Epithelial cell of prostate (primary cell): ENCODE data around the gene CROCC2.

ENCODE experiments used
- DNase-seq: peaks from one replicate; pipeline ENCODE4 v3.0.0-alpha.2; 2011; ENCODE audit warnings: low read depth, low spot score
- H3K27ac ChIP-seq: fragments of 450-650 bp; 2 replicates; pipeline ENCODE4 v1.5.1; 2017; ENCODE audit warnings: mild to moderate bottlenecking

Gene CROCC2

GRCh38 chr2:240875228-240876034, 30.7 kb upstream of the CROCC2 start:
- H3K27ac ChIP-seq = no peak overlapping the region
- DNase-seq = no peak

GRCh38 chr2:240876035-240876474, 30.1 kb upstream of the CROCC2 start:
- H3K27ac ChIP-seq = no peak overlapping the region
- no peak for DNase-seq

GRCh38 chr2:240876475-240877251, 29.5 kb upstream of the CROCC2 start:
- H3K27ac ChIP-seq = no peak overlapping the region
- no peak for DNase-seq

GRCh38 chr2:240877460-240878340, 28.4 kb upstream of the CROCC2 start:
- DNase-seq = no peak
- no peak overlapping the region for H3K27ac ChIP-seq

GRCh38 chr2:240878341-240878936, 27.7 kb upstream of the CROCC2 start:
- no peak overlapping the region for H3K27ac ChIP-seq
- no peak for DNase-seq

GRCh38 chr2:240879105-240879504, 27.0 kb upstream of the CROCC2 start:
- no peak for DNase-seq
- H3K27ac ChIP-seq = no peak overlapping the region

GRCh38 chr2:240881913-240882312, 24.2 kb upstream of the CROCC2 start:
- DNase-seq = no peak
- H3K27ac ChIP-seq = no peak overlapping the region

- H3K27ac ChIP-seq = no peak overlapping the region
- no peak for DNase-seq
Observed at GRCh38 chr2:240884221-240884620, 21.9 kb upstream of the CROCC2 start.

GRCh38 chr2:240884745-240885144, 21.4 kb upstream of the CROCC2 start:
- no peak for DNase-seq
- no peak overlapping the region for H3K27ac ChIP-seq

- no peak overlapping the region for H3K27ac ChIP-seq
- no peak for DNase-seq
Observed at GRCh38 chr2:240885566-240885965, 20.6 kb upstream of the CROCC2 start.

- H3K27ac ChIP-seq = no peak overlapping the region
- DNase-seq = no peak
Observed at GRCh38 chr2:240886023-240886565, 20.0 kb upstream of the CROCC2 start.

- no peak for DNase-seq
Observed at GRCh38 chr2:240886678-240887609, 19.2 kb upstream of the CROCC2 start.

GRCh38 chr2:240887631-240888030, 18.5 kb upstream of the CROCC2 start:
- no peak for DNase-seq
- no peak overlapping the region for H3K27ac ChIP-seq

More at GRCh38 chr2:240886678-240887609, 19.2 kb upstream of the CROCC2 start:
- H3K27ac ChIP-seq = no peak overlapping the region

GRCh38 chr2:240888130-240888889, 17.8 kb upstream of the CROCC2 start:
- no peak for DNase-seq
- no peak overlapping the region for H3K27ac ChIP-seq

- H3K27ac ChIP-seq = no peak overlapping the region
- no peak for DNase-seq
Observed at GRCh38 chr2:240888890-240889573, 17.1 kb upstream of the CROCC2 start.

- no peak for DNase-seq
- no peak overlapping the region for H3K27ac ChIP-seq
Observed at GRCh38 chr2:240889601-240890560, 16.3 kb upstream of the CROCC2 start.
